Measurements from ENCODE around the gene DNAH3. TPM values are rescaled to one million over a fixed set of nuclear protein-coding genes. Genes with fewer than 3 reads are reported as not detected.

DNAH3 gene
- total and polyA plus RNA-seq, 2 of the 13 experiments (the other 11 are each of a cell fraction or from before 2014, with no cell fraction given), result 0.07 to 0.08 TPM

DNA sequence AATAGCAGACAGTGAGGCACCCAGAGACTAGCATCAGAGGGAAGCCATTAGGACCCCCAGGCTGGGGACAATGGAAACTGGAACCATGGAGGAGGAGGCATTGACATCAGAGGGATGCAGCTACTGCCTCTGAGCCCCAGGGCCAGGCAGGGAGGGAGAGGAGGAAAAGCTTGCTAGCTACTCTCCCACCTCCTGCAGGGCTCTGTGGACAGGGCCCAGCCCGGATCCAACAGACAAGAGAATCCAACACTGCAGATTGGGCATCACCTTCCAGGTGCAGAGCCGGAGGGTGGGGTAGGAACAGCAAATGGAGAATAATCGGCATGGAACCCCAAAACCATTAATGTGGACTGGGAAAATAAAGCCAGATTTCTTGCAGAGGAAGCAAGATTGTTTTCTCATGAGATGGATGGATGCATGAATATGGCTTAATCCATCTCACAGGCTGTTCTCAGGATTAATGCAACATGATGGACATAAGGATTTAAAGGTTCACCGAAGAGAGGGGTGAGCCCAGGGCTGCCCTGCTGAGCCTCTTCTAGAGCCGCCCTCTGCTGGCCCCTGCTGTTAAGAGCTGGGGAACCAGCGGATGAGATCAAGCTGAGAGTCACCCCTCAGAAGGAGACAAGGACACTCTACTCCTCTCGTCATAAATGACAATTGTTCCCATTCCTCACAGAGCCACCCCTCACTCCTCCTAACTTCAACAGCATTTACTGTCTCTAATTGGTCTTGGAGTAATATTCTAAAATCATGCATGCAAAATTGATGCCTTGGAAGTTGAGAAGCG is 48.8 kb downstream of the DNAH3 start (continued):
- TF ChIP-seq, protein P1, sequence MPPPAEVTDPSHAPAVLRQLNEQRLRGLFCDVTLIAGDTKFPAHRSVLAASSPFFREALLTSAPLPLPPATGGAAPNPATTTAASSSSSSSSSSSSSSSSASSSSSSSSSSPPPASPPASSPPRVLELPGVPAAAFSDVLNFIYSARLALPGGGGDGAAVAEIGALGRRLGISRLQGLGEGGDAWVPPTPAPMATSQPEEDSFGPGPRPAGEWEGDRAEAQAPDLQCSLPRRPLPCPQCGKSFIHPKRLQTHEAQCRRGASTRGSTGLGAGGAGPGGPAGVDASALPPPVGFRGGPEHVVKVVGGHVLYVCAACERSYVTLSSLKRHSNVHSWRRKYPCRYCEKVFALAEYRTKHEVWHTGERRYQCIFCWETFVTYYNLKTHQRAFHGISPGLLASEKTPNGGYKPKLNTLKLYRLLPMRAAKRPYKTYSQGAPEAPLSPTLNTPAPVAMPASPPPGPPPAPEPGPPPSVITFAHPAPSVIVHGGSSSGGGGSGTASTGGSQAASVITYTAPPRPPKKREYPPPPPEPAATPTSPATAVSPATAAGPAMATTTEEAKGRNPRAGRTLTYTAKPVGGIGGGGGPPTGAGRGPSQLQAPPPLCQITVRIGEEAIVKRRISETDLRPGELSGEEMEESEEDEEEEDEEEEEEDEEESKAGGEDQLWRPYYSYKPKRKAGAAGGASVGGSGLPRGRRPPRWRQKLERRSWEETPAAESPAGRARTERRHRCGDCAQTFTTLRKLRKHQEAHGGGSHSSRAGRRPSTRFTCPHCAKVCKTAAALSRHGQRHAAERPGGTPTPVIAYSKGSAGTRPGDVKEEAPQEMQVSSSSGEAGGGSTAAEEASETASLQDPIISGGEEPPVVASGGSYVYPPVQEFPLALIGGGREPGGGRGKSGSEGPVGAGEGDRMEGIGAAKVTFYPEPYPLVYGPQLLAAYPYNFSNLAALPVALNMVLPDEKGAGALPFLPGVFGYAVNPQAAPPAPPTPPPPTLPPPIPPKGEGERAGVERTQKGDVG (CRISPR knock-in tag; IDR thresholded peaks at IDR 0.05; ENCODE audit: borderline replicate concordance), result no peak
- no peak for TF ChIP-seq ZNF251 (CRISPR knock-in tag; IDR thresholded peaks at IDR 0.05)
- TF ChIP-seq SNAPC2 (CRISPR knock-in tag; IDR thresholded peaks at IDR 0.05), result no peak
- TF ChIP-seq ZNF432 (CRISPR knock-in tag; IDR thresholded peaks at IDR 0.05; ENCODE audit: borderline replicate concordance), result no peak
- TF ChIP-seq, protein P2, sequence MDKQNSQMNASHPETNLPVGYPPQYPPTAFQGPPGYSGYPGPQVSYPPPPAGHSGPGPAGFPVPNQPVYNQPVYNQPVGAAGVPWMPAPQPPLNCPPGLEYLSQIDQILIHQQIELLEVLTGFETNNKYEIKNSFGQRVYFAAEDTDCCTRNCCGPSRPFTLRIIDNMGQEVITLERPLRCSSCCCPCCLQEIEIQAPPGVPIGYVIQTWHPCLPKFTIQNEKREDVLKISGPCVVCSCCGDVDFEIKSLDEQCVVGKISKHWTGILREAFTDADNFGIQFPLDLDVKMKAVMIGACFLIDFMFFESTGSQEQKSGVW (CRISPR knock-in tag; IDR thresholded peaks at IDR 0.05; ENCODE audit: borderline replicate concordance), result no peak
- TF ChIP-seq ZKSCAN8 (CRISPR knock-in tag; IDR thresholded peaks at IDR 0.05; ENCODE audit: borderline replicate concordance), result 0 out of 2 replicates have a peak, but pooled peaks have one; percentile 32
- TF ChIP-seq NR2F2 (IDR thresholded peaks at IDR 0.05; ENCODE audit: borderline replicate concordance, low read depth), result no peak
- TF ChIP-seq, protein P3, sequence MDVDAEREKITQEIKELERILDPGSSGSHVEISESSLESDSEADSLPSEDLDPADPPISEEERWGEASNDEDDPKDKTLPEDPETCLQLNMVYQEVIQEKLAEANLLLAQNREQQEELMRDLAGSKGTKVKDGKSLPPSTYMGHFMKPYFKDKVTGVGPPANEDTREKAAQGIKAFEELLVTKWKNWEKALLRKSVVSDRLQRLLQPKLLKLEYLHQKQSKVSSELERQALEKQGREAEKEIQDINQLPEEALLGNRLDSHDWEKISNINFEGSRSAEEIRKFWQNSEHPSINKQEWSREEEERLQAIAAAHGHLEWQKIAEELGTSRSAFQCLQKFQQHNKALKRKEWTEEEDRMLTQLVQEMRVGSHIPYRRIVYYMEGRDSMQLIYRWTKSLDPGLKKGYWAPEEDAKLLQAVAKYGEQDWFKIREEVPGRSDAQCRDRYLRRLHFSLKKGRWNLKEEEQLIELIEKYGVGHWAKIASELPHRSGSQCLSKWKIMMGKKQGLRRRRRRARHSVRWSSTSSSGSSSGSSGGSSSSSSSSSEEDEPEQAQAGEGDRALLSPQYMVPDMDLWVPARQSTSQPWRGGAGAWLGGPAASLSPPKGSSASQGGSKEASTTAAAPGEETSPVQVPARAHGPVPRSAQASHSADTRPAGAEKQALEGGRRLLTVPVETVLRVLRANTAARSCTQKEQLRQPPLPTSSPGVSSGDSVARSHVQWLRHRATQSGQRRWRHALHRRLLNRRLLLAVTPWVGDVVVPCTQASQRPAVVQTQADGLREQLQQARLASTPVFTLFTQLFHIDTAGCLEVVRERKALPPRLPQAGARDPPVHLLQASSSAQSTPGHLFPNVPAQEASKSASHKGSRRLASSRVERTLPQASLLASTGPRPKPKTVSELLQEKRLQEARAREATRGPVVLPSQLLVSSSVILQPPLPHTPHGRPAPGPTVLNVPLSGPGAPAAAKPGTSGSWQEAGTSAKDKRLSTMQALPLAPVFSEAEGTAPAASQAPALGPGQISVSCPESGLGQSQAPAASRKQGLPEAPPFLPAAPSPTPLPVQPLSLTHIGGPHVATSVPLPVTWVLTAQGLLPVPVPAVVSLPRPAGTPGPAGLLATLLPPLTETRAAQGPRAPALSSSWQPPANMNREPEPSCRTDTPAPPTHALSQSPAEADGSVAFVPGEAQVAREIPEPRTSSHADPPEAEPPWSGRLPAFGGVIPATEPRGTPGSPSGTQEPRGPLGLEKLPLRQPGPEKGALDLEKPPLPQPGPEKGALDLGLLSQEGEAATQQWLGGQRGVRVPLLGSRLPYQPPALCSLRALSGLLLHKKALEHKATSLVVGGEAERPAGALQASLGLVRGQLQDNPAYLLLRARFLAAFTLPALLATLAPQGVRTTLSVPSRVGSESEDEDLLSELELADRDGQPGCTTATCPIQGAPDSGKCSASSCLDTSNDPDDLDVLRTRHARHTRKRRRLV (CRISPR knock-in tag; IDR thresholded peaks at IDR 0.05), result no peak
- TF ChIP-seq ZBTB7B (CRISPR knock-in tag; IDR thresholded peaks at IDR 0.05), result no peak
- TF ChIP-seq YEATS4 (CRISPR knock-in tag; IDR thresholded peaks at IDR 0.05; ENCODE audit: borderline replicate concordance), result no peak
- TF ChIP-seq BRD4 (CRISPR knock-in tag; IDR thresholded peaks at IDR 0.05), result no peak
- TF ChIP-seq MXD4 (CRISPR knock-in tag; IDR thresholded peaks at IDR 0.05), result 0 out of 2 replicates have a peak, but pooled peaks have one; percentile 33
- TF ChIP-seq, protein P4, sequence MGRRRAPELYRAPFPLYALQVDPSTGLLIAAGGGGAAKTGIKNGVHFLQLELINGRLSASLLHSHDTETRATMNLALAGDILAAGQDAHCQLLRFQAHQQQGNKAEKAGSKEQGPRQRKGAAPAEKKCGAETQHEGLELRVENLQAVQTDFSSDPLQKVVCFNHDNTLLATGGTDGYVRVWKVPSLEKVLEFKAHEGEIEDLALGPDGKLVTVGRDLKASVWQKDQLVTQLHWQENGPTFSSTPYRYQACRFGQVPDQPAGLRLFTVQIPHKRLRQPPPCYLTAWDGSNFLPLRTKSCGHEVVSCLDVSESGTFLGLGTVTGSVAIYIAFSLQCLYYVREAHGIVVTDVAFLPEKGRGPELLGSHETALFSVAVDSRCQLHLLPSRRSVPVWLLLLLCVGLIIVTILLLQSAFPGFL (CRISPR knock-in tag; IDR thresholded peaks at IDR 0.05), result no peak
- no peak for TF ChIP-seq FOXC1 (CRISPR knock-in tag; IDR thresholded peaks at IDR 0.05; ENCODE audit: borderline replicate concordance)
- TF ChIP-seq, protein P5, sequence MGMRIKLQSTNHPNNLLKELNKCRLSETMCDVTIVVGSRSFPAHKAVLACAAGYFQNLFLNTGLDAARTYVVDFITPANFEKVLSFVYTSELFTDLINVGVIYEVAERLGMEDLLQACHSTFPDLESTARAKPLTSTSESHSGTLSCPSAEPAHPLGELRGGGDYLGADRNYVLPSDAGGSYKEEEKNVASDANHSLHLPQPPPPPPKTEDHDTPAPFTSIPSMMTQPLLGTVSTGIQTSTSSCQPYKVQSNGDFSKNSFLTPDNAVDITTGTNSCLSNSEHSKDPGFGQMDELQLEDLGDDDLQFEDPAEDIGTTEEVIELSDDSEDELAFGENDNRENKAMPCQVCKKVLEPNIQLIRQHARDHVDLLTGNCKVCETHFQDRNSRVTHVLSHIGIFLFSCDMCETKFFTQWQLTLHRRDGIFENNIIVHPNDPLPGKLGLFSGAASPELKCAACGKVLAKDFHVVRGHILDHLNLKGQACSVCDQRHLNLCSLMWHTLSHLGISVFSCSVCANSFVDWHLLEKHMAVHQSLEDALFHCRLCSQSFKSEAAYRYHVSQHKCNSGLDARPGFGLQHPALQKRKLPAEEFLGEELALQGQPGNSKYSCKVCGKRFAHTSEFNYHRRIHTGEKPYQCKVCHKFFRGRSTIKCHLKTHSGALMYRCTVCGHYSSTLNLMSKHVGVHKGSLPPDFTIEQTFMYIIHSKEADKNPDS (CRISPR knock-in tag; IDR thresholded peaks at IDR 0.05), result no peak
- no peak for TF ChIP-seq ZNF589 (CRISPR knock-in tag; conservative IDR thresholded peaks at IDR 0.05)

Measured in HepG2 (cell line).